Measurements from ENCODE around the gene TAP1. TPM values are rescaled to one million over a fixed set of nuclear protein-coding genes. Genes with fewer than 3 reads are reported as not detected.

The TAP1 gene
- total and polyA plus RNA-seq, 9 of the 15 experiments (the other 6 are each of a cell fraction or from before 2014, with no cell fraction given): 1.3 to 6.0 (median 4.2) TPM

GRCh38 chr6:32853541-32854375, at the start of gene TAP1, which contains the start of gene PSMB9 (continued):
- TF ChIP-seq ATF4 (CRISPR knock-in tag; IDR thresholded peaks at IDR 0.05) (no peak), ZBTB12 (CRISPR knock-in tag; IDR thresholded peaks at IDR 0.05) (peak; percentile 95), KDM1A (IDR thresholded peaks at IDR 0.05) (no peak), ZNF699 (CRISPR knock-in tag; IDR thresholded peaks at IDR 0.05; ENCODE audit: insufficient replicate concordance) (no peak), CREB1 (IDR thresholded peaks at IDR 0.05) (peak; percentile 95), CREB1 (CRISPR knock-in tag; IDR thresholded peaks at IDR 0.05) (peak; percentile 99), ZNF217 (CRISPR knock-in tag; IDR thresholded peaks at IDR 0.05) (0 out of 2 replicates have a peak, but pooled peaks have one; percentile 33), HMG20B (CRISPR knock-in tag; IDR thresholded peaks at IDR 0.05) (no peak), MTA3 (IDR thresholded peaks at IDR 0.05; ENCODE audit: borderline replicate concordance) (peak; percentile 85), HMG20A (CRISPR knock-in tag; conservative IDR thresholded peaks at IDR 0.05) (no peak), ARHGAP35 (IDR thresholded peaks at IDR 0.05; ENCODE audit: partially characterized antibody) (no peak), EWSR1 (IDR thresholded peaks at IDR 0.05; ENCODE audit: borderline replicate concordance, low read depth, partially characterized antibody) (no peak), ETV6 (IDR thresholded peaks at IDR 0.05; ENCODE audit: borderline replicate concordance in 1 of 2, low read depth in 2 of 2, low read length in 1 of 2) (no peak), ETV6 (CRISPR knock-in tag; IDR thresholded peaks at IDR 0.05; ENCODE audit: borderline replicate concordance) (peak; percentile 83; the same call in 1 of the 2 replicates), SAP30 (IDR thresholded peaks at IDR 0.05; ENCODE audit: borderline replicate concordance, insufficient read depth, low read depth, low read length, poor library complexity, severe bottlenecking) (peak; percentile 53), CBX8 (IDR thresholded peaks at IDR 0.05; ENCODE audit: borderline replicate concordance, extremely low read depth, low read depth, low read length, poor library complexity, severe bottlenecking) (no peak), HDAC2 (IDR thresholded peaks at IDR 0.05) (0 out of 2 replicates have a peak, but pooled peaks have one; percentile 61), MIER1 (IDR thresholded peaks at IDR 0.05; ENCODE audit: low read depth) (0 out of 2 replicates have a peak, but pooled peaks have one; percentile 36), U2AF2 (optimal IDR thresholded peaks at IDR 0.05; ENCODE audit: low read depth, low read length) (no peak), ETV1 (tag; conservative IDR thresholded peaks at IDR 0.05; ENCODE audit: low read depth) (no peak)
- TF ChIP-seq, protein P1, sequence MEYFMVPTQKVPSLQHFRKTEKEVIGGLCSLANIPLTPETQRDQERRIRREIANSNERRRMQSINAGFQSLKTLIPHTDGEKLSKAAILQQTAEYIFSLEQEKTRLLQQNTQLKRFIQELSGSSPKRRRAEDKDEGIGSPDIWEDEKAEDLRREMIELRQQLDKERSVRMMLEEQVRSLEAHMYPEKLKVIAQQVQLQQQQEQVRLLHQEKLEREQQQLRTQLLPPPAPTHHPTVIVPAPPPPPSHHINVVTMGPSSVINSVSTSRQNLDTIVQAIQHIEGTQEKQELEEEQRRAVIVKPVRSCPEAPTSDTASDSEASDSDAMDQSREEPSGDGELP (CRISPR knock-in tag; IDR thresholded peaks at IDR 0.05; ENCODE audit: borderline replicate concordance): peak; percentile 94
- TF ChIP-seq, protein P2, sequence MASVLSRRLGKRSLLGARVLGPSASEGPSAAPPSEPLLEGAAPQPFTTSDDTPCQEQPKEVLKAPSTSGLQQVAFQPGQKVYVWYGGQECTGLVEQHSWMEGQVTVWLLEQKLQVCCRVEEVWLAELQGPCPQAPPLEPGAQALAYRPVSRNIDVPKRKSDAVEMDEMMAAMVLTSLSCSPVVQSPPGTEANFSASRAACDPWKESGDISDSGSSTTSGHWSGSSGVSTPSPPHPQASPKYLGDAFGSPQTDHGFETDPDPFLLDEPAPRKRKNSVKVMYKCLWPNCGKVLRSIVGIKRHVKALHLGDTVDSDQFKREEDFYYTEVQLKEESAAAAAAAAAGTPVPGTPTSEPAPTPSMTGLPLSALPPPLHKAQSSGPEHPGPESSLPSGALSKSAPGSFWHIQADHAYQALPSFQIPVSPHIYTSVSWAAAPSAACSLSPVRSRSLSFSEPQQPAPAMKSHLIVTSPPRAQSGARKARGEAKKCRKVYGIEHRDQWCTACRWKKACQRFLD (CRISPR knock-in tag; IDR thresholded peaks at IDR 0.05): no peak

Measured in K562 (cell line).